GM19351 (cell line): Measurements from ENCODE around the gene PRKAR1B.
"Not testable (repeated sequence)": the region's sequence is repeated elsewhere in the genome, so short reads cannot be mapped to it uniquely, and the experiment has no call there.

ENCODE experiments used
- ATAC-seq: cut with Tn5 transposase; IDR thresholded peaks from one replicate; pipeline ENCODE4 v1.9.1; 2021; ENCODE audit warnings: mild to moderate bottlenecking, moderate library complexity; ENCODE audit not compliant: unreplicated experiment

PRKAR1B gene

GRCh38 chr7:672891-673290, 54.2 kb downstream of the PRKAR1B start:
- ATAC-seq, result no peak

GRCh38 chr7:671415-672042, 55.6 kb downstream of the PRKAR1B start:
- no peak for ATAC-seq

GRCh38 chr7:670501-671390, 56.3 kb downstream of the PRKAR1B start:
- no peak for ATAC-seq

GRCh38 chr7:668958-669357, 58.1 kb downstream of the PRKAR1B start:
- ATAC-seq, result no peak

GRCh38 chr7:668139-668931, 58.7 kb downstream of the PRKAR1B start:
- ATAC-seq, result no peak

- ATAC-seq, result no peak
These were observed 60.4 kb downstream of the PRKAR1B start for GRCh38 chr7:666454-667292.

GRCh38 chr7:665736-666453, 61.2 kb downstream of the PRKAR1B start:
- ATAC-seq, result no peak

- ATAC-seq, result no peak
These were observed 61.9 kb downstream of the PRKAR1B start for GRCh38 chr7:664997-665735.

GRCh38 chr7:664402-664775, 62.7 kb downstream of the PRKAR1B start:
- ATAC-seq, result no peak

- no peak for ATAC-seq
These were observed 64.5 kb downstream of the PRKAR1B start for GRCh38 chr7:662576-662975.

- no peak for ATAC-seq
These were observed 67.1 kb downstream of the PRKAR1B start for GRCh38 chr7:659996-660395.

GRCh38 chr7:659306-659847, 67.7 kb downstream of the PRKAR1B start:
- ATAC-seq, result no peak

GRCh38 chr7:657565-658119, 69.4 kb downstream of the PRKAR1B start:
- ATAC-seq, result no peak

- ATAC-seq, result not testable (repeated sequence)
These were observed 70.1 kb downstream of the PRKAR1B start for GRCh38 chr7:657010-657409.

- no peak for ATAC-seq
These were observed 71.3 kb downstream of the PRKAR1B start for GRCh38 chr7:655758-656157.

GRCh38 chr7:653829-654764, 73.0 kb downstream of the PRKAR1B start:
- no peak for ATAC-seq

GRCh38 chr7:652881-653280, 74.2 kb downstream of the PRKAR1B start:
- ATAC-seq, result no peak

GRCh38 chr7:652167-652566, 74.9 kb downstream of the PRKAR1B start:
- ATAC-seq, result not testable (repeated sequence)
